NCI-H2171 (cell line): ENCODE results near the gene EGR2.
"Not testable (repeated sequence)": the region's sequence is repeated elsewhere in the genome, so short reads cannot be mapped to it uniquely, and the experiment has no call there.

Experiments
- DNase-seq: peaks from one replicate; lab custom pipeline; 2025; lab: John Stamatoyannopoulos, UW

EGR2 gene

GRCh38 chr10:62792261-62792660 is 23.9 kb downstream of the EGR2 start:
- DNase-seq = no peak

GRCh38 chr10:62790571-62790970 is 25.6 kb downstream of the EGR2 start:
- no peak for DNase-seq

GRCh38 chr10:62790019-62790555 is 26.1 kb downstream of the EGR2 start:
- DNase-seq = no peak

- no peak for DNase-seq
Observed at GRCh38 chr10:62788861-62789467, 27.2 kb downstream of the EGR2 start.

- DNase-seq = not testable (repeated sequence)
Observed at GRCh38 chr10:62788285-62788684, 27.9 kb downstream of the EGR2 start.

- DNase-seq = not testable (repeated sequence)
Observed at GRCh38 chr10:62784537-62784936, 31.6 kb downstream of the EGR2 start.

GRCh38 chr10:62779487-62780248 is 36.5 kb downstream of the EGR2 start:
- no peak for DNase-seq

GRCh38 chr10:62778125-62778524 is 38.0 kb downstream of the EGR2 start:
- DNase-seq = no peak

GRCh38 chr10:62772186-62772974 is 43.8 kb downstream of the EGR2 start:
- DNase-seq = no peak

GRCh38 chr10:62769574-62770242 is 46.5 kb downstream of the EGR2 start:
- no peak for DNase-seq

GRCh38 chr10:62766386-62766785 is 49.8 kb downstream of the EGR2 start:
- DNase-seq = no peak

- no peak for DNase-seq
Observed at GRCh38 chr10:62765726-62766125, 50.4 kb downstream of the EGR2 start.

GRCh38 chr10:62764011-62764410 is 52.2 kb downstream of the EGR2 start:
- no peak for DNase-seq

- no peak for DNase-seq
Observed at GRCh38 chr10:62763155-62763554, 53.0 kb downstream of the EGR2 start.
